HG03175 (cell line): ENCODE results near the gene ATP10B.

ENCODE experiments used
- ATAC-seq: cut with Tn5 transposase; IDR thresholded peaks from one replicate; pipeline ENCODE4 v1.9.1; 2021; ENCODE audit warnings: mild to moderate bottlenecking, moderate library complexity; ENCODE audit not compliant: unreplicated experiment

Gene ATP10B

GRCh38 chr5:160693831-160694465 is 158.1 kb downstream of the ATP10B start:
- no peak for ATAC-seq

DNA sequence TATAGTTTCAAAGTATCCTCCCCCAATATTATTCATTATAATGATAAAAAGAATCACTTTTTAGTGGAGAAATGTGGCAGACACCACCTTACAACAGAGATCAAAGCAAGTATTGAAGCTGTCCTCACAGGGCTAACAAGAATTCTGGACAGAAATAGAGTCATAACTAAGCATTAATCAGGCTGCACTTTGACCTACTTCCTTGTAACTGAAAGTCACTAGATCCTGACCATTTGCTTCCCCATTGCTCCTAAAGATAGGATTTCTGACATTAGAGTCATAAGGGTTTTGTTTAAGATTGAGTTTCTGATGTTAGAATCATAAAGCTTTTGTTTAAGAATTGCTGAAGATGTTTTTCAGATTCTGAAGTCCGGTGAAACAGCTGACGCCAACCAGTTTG is 159.7 kb downstream of the ATP10B start:
- no peak for ATAC-seq

DNA sequence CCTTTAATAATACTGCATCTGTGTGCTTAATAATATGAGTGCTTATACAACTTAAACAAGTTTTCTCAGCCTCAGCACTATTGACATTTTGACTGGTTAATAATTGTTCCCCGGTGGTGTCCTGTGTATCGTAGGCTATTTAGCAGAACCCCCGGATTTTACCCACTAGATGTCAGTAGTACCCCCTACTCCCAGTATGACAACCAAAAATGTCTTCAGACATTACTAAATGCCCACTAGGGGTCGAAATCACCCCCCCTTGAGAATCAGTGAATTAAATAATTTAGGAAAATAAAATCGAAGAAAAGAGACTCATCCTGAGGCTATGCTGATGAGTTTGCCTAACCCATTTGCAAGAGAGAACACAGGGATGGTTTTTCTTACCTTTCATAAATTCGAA is 166.3 kb downstream of the ATP10B start:
- ATAC-seq = peak; percentile 93

- ATAC-seq = no peak
Observed at GRCh38 chr5:160685219-160685618, 166.8 kb downstream of the ATP10B start.

GRCh38 chr5:160679567-160680309 is 172.3 kb downstream of the ATP10B start:
- no peak for ATAC-seq

GRCh38 chr5:160675988-160676387 is 176.0 kb downstream of the ATP10B start:
- ATAC-seq = no peak

DNA sequence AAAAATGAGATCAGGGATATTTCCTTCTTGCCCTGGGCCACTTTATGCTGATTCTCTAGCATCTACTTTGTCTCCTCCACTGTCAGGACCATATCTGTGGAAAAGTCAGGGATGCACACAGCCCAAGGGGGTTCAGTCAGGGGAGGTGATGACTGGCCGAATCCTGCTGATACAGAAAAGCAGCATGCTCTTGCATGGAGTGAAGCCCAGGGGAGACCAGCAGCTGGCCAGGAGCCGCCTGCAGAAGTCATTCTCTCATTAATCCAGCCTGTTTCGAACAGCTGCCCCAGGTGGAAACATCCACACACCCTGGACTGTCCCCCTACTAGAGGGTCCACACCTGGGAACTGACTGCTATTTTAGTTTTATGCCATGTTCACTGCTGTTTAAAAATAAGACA is 177.1 kb downstream of the ATP10B start:
- no peak for ATAC-seq

- no peak for ATAC-seq
Observed at GRCh38 chr5:160672521-160672920, 179.5 kb downstream of the ATP10B start.

DNA sequence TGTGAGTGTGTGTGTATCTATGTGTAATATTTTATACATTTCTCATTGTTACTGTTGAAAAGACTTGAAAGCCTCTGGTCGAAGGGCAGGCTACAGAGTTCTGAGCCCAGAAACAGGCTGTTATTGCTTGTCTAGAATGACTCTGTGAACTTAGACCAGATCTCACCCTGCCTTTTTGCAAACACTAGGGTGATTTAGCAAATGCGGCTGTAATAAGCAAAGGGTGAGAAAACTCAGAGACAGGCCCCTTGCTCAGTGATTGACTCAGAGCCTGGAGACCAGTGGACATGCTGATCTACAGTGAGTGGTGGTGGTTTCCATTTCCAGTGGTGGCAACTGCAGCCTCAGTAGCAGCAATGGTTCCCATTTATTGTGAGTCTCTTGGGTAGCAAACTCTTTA is 183.7 kb downstream of the ATP10B start:
- no peak for ATAC-seq

- ATAC-seq = no peak
Observed at GRCh38 chr5:160667160-160667559, 184.9 kb downstream of the ATP10B start.

- no peak for ATAC-seq
Observed at GRCh38 chr5:160665460-160665859, 186.6 kb downstream of the ATP10B start.

DNA sequence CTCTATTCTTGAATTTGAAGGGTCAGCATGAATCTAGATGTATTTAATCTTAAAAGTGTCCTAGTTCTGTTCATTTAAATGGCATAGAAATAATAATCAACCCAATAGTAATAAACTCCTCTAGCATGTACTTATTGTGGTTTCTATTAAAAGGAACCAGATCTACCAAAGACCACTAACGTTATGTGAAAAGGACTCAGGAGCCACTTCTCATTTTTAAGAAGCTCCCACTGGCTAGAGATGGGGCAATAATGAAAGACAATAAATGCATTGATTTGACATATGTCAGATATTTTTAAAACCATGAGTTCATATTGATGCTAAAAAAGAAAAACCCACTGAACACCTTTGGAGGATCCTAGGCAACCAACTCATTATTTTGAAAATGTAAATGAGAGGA is 191.9 kb downstream of the ATP10B start:
- no peak for ATAC-seq

DNA sequence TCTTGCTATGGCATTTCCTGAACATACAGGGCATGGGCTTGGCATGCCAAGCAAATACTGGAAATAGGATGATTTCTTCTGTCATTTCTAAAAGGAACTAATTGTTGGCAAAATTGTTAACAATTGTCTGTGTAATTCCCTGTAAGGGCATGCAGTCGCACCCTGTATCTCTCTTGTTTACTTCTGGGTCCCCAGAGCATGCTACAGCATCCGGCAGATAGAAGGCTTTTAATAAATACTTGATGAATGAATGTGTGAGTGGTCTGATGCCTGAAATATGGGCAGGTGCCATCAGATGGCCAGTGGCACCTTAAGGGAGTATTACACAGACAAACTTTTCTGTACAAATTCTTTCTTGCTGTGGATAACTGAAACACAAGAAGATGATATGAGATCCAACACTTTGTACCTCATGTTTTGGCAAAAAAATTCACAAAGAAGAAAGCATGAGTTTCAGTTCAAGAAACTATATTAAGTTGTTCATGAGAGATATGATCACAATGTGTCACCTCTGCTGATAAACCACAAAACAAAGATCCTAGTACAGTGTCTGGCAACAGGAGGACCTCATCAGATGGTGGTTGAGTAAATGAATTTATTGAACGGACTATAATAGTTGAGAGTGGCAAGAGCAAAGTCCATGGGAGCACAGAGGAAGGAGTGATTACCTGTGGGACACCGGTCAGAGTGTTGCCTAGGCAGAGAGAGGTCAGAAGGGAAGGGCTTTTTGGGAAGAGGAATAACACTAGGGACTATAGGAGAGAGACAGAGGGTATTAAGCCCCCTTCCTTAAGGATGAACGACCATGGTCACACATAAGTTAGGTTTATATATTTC is 194.2 kb downstream of the ATP10B start:
- ATAC-seq = no peak

- no peak for ATAC-seq
Observed at GRCh38 chr5:160657068-160657507, 194.9 kb downstream of the ATP10B start.

- no peak for ATAC-seq
Observed at GRCh38 chr5:160655717-160656116, 196.3 kb downstream of the ATP10B start.

- ATAC-seq = no peak
Observed at GRCh38 chr5:160651692-160652645, 200.0 kb downstream of the ATP10B start.

DNA sequence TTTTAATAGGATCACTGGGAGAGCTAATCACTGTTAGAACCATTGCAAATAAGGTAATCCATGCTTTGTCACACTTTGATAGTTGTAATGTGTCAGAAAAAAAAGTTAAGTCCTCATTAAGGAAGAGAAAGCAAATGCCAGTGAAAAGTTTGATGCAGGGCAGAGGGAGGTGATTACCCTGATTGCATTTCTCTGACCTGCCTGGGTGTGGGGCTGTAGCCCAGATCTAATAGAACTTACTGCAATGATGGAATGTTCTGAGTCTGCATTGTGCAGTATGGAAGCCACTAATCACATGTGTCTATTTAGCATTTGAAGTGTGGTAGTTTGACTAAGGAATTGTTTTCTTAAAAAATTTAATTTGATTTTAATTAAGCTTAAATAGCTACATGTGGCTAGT is 202.7 kb downstream of the ATP10B start:
- peak; percentile 54 for ATAC-seq

- ATAC-seq = no peak
Observed at GRCh38 chr5:160646033-160646432, 206.0 kb downstream of the ATP10B start.

DNA sequence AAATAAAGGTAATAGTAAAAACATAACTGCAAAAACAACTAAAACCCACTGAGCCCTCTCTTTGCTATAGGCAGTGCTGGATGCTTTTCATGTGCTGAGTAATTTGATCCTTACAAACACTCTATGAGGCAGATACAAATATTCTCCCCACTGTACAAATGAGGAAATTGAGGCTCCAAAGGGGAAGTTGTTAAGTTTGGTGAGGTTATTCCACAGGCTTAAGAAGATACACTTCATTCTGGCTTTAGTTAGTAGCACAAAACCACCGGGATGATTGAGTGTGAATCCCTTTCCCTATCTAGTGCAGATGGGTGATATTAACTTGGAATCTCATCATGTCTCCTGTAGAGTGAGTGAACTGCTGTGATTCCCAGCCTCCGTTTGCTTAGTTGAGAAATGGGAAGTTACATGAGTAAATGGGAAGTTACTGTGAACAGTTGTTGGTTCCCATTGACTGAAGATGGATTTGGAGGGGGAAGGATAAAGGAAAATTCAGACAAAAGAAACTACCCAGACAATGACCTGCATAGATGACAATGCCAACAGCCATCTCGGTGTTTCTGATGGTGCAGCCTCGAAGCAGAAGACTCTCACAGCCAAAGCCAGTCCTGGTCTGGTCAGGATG is 208.3 kb downstream of the ATP10B start:
- ATAC-seq = no peak

GRCh38 chr5:160641405-160641804 is 210.6 kb downstream of the ATP10B start:
- ATAC-seq = no peak
